ENCODE data around the gene VBP1.
A peak's percentile ranks its signal among the peaks of the same experiment; 100 is the strongest.
"Not testable (repeated sequence)": the region's sequence is repeated elsewhere in the genome, so short reads cannot be mapped to it uniquely, and the experiment has no call there.

VBP1 gene

DNA sequence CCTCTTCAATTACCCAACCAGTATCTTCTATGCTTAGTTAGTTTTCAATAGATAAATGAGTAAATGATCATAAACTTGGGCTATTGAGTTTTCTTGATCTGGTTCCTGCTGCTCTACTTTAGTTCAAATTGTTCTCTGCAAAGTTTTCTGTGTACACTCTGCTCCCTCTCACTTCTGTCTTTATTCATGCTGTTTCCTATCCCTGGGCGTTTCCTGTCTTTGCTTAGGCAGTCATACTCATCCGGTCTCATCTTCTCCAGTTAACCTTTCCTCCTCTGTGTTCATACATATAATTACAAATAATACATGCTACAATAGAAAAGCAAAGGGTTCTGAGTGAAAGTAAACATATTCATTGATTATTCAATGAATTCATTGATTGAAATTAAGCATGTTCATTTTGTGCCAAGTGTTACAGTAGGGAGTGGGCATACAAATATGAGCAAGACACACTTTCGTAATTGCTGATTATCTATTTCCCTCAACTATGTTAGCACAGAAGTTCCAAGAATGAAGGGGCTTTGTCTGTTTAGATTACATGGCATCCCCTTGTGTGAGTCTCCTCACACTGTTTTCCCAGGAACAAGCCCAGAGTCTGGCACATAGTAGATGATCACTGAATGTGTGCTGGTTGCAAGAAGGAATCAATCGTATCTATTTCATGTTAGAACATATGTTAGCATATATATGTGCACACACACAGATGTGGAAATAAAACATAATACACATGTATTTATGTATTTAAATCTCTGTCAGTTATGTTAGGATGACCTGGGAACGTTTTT, 46.9 kb downstream of the VBP1 start:
- Histone ChIP-seq H3K79me2 (ENCODE audit: control insufficient read depth, low read length) (peaks cover 16% of the 10 kb centered on the region), H3K27ac (ENCODE audit: low read depth, low read length) (0 out of 2 replicates have a peak overlapping the region, but pooled peaks have one; percentile 13), H3K9me2 (replicated peaks; ENCODE audit: control insufficient read depth, low read length) (no peaks in the 10 kb centered on the region), H3K4me2 (ENCODE audit: low read length) (peak overlapping the region; percentile 73), H4K20me1 (ENCODE audit: control insufficient read depth, insufficient read depth, low read depth, low read length) (no peaks in the 10 kb centered on the region), H3K4me3 (ENCODE audit: low read length) (peak overlapping the region; percentile 71), H3K36me3 (ENCODE audit: control insufficient read depth, low read length) (no peaks in the 10 kb centered on the region), H3K4me1 (ENCODE audit: control insufficient read depth, low read length) (peaks cover 10% of the 10 kb centered on the region), H3F3A (ENCODE audit: control insufficient read depth, insufficient read depth) (peaks cover 2% of the 10 kb centered on the region; the same call in 1 of the 2 replicates), H3K27me3 (ENCODE audit: control insufficient read depth, low read length) (no peaks in the 10 kb centered on the region), H3K9me3 (ENCODE audit: control insufficient read depth, insufficient read depth, low read length) (no peaks in the 10 kb centered on the region)
- TF ChIP-seq, protein P1, sequence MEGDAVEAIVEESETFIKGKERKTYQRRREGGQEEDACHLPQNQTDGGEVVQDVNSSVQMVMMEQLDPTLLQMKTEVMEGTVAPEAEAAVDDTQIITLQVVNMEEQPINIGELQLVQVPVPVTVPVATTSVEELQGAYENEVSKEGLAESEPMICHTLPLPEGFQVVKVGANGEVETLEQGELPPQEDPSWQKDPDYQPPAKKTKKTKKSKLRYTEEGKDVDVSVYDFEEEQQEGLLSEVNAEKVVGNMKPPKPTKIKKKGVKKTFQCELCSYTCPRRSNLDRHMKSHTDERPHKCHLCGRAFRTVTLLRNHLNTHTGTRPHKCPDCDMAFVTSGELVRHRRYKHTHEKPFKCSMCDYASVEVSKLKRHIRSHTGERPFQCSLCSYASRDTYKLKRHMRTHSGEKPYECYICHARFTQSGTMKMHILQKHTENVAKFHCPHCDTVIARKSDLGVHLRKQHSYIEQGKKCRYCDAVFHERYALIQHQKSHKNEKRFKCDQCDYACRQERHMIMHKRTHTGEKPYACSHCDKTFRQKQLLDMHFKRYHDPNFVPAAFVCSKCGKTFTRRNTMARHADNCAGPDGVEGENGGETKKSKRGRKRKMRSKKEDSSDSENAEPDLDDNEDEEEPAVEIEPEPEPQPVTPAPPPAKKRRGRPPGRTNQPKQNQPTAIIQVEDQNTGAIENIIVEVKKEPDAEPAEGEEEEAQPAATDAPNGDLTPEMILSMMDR (IDR thresholded peaks at IDR 0.05; ENCODE audit: low read depth, low read length, poor library complexity, severe bottlenecking), result no peak
- TF ChIP-seq EZH2phosphoT487 (IDR thresholded peaks at IDR 0.05; ENCODE audit: borderline replicate concordance, low read length), result no peak

DNA sequence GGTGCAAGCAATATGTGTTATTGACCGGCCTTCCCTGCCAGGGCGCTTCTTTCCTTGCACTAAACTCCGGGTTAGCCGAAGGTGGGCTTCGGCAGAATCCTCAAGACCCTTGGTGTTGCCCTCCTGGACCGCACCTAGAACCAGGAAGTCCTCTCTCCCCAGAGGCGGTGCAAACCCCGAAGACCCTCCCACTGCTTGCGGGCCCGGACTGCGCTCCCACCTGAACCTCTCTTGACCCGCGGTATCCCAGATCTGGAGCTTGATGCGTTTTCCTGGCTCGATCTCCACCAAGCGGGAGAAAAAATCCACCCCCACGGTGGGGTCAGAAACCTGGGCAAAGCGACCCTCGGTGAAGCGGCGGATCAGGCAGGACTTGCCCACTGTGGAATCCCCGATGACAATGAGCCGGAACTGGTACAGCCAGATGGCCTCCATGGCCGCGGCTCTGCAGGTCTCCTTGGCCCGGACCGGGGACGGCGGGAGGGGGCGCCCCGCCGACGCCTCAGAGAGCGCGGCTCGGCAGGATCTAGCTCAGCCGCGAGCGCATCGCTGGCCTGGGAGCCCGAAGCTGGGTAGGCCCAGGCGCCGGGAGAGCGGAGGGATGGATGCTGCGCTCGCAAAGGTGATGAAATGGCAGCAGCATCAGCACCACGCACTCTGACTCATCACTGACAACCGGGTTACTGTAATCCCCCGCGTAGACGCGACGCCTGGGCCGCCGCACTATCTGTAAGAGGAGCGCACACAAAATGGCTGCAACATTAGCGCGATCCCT, 47.8 kb downstream of the VBP1 start, which contains the start of gene RAB39B:
Gene RAB39B (minus strand): TSS at position 638 of the 775 bp plus-strand sequence. CDS start 203 bp downstream, at position 435.
- H4K20me1 ChIP-seq (ENCODE audit: control insufficient read depth, insufficient read depth, low read depth, low read length), result no peaks in the 10 kb centered on the region
- peak within 1 kb of the TSS; percentile 13; the same call in 1 of the 2 replicates for H3K27ac ChIP-seq (ENCODE audit: low read depth, low read length)
- H3K27me3 ChIP-seq (ENCODE audit: control insufficient read depth, low read length), result no peaks in the 10 kb centered on the region
- H3K9me3 ChIP-seq (ENCODE audit: control insufficient read depth, insufficient read depth, low read length), result no peaks in the 10 kb centered on the region
- TF ChIP-seq, protein P1 (IDR thresholded peaks at IDR 0.05; ENCODE audit: low read depth, low read length, poor library complexity, severe bottlenecking), result peak; percentile 17
- TF ChIP-seq EZH2phosphoT487 (IDR thresholded peaks at IDR 0.05; ENCODE audit: borderline replicate concordance, low read length), result no peak
- no peaks in the 10 kb centered on the region for H3K9me2 ChIP-seq (replicated peaks; ENCODE audit: control insufficient read depth, low read length)
- H3K79me2 ChIP-seq (ENCODE audit: control insufficient read depth, low read length), result peaks cover 16% of the 10 kb centered on the region
- H3F3A ChIP-seq (ENCODE audit: control insufficient read depth, insufficient read depth), result peaks cover 2% of the 10 kb centered on the region; the same call in 1 of the 2 replicates
- H3K36me3 ChIP-seq (ENCODE audit: control insufficient read depth, low read length), result no peaks in the 10 kb centered on the region
- peak within 1 kb of the TSS; percentile 71 for H3K4me3 ChIP-seq (ENCODE audit: low read length)
- H3K4me2 ChIP-seq (ENCODE audit: low read length), result peak within 1 kb of the TSS; percentile 73
- H3K4me1 ChIP-seq (ENCODE audit: control insufficient read depth, low read length), result peaks cover 10% of the 10 kb centered on the region

DNA sequence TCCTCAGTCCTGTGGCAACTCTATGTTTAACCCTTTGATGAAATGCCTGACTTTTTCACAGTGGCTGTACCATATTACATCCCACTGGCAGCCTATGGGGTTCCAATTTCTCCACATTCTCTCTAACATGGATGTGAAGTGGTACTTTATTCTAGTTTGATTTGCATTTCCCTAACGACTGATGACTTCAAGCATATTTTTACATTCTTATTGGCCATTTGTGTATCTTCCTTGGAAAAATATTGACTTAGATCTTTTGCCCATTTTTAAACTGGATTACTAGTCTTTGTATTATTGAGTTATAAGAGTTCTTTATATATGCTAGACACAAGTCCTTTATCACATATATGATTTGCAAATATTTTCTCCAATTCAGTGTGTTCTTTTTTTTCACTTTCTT, 50.2 kb downstream of the VBP1 start:
- H3K9me3 ChIP-seq (ENCODE audit: control insufficient read depth, insufficient read depth, low read length), result no peaks in the 10 kb centered on the region

DNA sequence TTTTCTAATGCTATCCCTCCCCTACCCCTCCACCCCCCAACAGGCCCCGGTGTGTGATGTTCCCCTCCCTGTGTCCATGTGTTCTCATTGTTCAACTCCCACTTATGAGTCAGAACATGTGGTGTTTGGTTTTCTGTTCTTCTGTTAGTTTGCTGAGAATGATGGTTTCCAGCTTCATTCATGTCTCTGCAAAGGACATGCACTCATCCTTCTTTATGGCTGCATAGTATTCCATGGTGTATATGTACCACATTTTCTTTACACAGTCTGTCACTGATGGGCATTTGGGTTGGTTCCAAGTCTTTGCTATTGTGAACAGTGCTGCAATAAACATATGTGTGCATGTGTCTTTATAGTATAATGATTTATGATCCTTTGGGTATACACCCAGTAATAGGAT, 51.7 kb downstream of the VBP1 start:
- not testable (repeated sequence) for H3K9me2 ChIP-seq (replicated peaks; ENCODE audit: control insufficient read depth, low read length); H3K4me3 ChIP-seq (ENCODE audit: low read length); H4K20me1 ChIP-seq (ENCODE audit: control insufficient read depth, insufficient read depth, low read depth, low read length); H3K4me2 ChIP-seq (ENCODE audit: low read length); H3K4me1 ChIP-seq (ENCODE audit: control insufficient read depth, low read length); H3K27me3 ChIP-seq (ENCODE audit: control insufficient read depth, low read length); H3F3A ChIP-seq (ENCODE audit: control insufficient read depth, insufficient read depth); H3K27ac ChIP-seq (ENCODE audit: low read depth, low read length); H3K36me3 ChIP-seq (ENCODE audit: control insufficient read depth, low read length); H3K9me3 ChIP-seq (ENCODE audit: control insufficient read depth, insufficient read depth, low read length); H3K79me2 ChIP-seq (ENCODE audit: control insufficient read depth, low read length)

More for the DNA sequence above, 50.2 kb downstream of the VBP1 start:
- Histone ChIP-seq H3K4me3 (ENCODE audit: low read length) (no peak overlapping the region), H3K9me2 (replicated peaks; ENCODE audit: control insufficient read depth, low read length) (no peaks in the 10 kb centered on the region), H3K79me2 (ENCODE audit: control insufficient read depth, low read length) (peaks cover 16% of the 10 kb centered on the region), H3K4me1 (ENCODE audit: control insufficient read depth, low read length) (peaks cover 10% of the 10 kb centered on the region), H3K36me3 (ENCODE audit: control insufficient read depth, low read length) (no peaks in the 10 kb centered on the region), H4K20me1 (ENCODE audit: control insufficient read depth, insufficient read depth, low read depth, low read length) (no peaks in the 10 kb centered on the region), H3F3A (ENCODE audit: control insufficient read depth, insufficient read depth) (peaks cover 2% of the 10 kb centered on the region; the same call in 1 of the 2 replicates), H3K27ac (ENCODE audit: low read depth, low read length) (no peak overlapping the region), H3K27me3 (ENCODE audit: control insufficient read depth, low read length) (no peaks in the 10 kb centered on the region), H3K4me2 (ENCODE audit: low read length) (no peak overlapping the region)
- TF ChIP-seq, protein P1 (IDR thresholded peaks at IDR 0.05; ENCODE audit: low read depth, low read length, poor library complexity, severe bottlenecking), result no peak
- TF ChIP-seq EZH2phosphoT487 (IDR thresholded peaks at IDR 0.05; ENCODE audit: borderline replicate concordance, low read length), result no peak

Measured in DOHH2 (cell line).